Endothelial cell of umbilical vein (primary cell): ENCODE data around the gene MUC4. TPM values are rescaled to one million over a fixed set of nuclear protein-coding genes. Genes with fewer than 3 reads are reported as not detected.
"Not testable (repeated sequence)": the region's sequence is repeated elsewhere in the genome, so short reads cannot be mapped to it uniquely, and the experiment has no call there.

ENCODE experiments used
- BruUV-seq: library from RNA; stranded (reverse); fragments of 400-500 nt; replicated peaks from 2 replicates; lab custom pipeline; 2021; lab: Mats Ljungman, UMichigan
- CTCF ChIA-PET: fragments of 300-600, 350-600 bp; sonication (Branson Sonifier 250); formaldehyde crosslinking; loops from one replicate; lab custom pipeline; 2021; ENCODE audit warnings: antibody characterized with exemption, inconsistent platforms; lab: Charles Lee
- POLR2A ChIA-PET: fragments of 300-600, 350-600 bp; sonication (Branson Sonifier 250); formaldehyde crosslinking; loops from one replicate; lab custom pipeline; 2021; ENCODE audit warnings: antibody characterized with exemption, inconsistent platforms; lab: Charles Lee
- DNase-seq: peaks from one replicate; pipeline ENCODE4 v3.0.0-alpha.2; 2011; ENCODE audit warnings: low read depth, low spot score
- FAIRE-seq: peaks from 2 replicates; lab custom pipeline; 2011; peaks lifted over from hg19 to GRCh38; lab: Jason Lieb, UNC
- H2AFZ ChIP-seq: 2 replicates; pipeline ENCODE4 v1.6.0; 2012; ENCODE audit warnings: low read depth, low read length, control low read depth, inconsistent platforms
- H3K27ac ChIP-seq: 2 replicates; pipeline ENCODE4 v1.5.1; 2011; ENCODE audit warnings: low read depth, mild to moderate bottlenecking, control low read depth, low read length, moderate library complexity; ENCODE audit not compliant: insufficient read depth
- H3K27me3 ChIP-seq, 2 experiments: 2 replicates each; pipeline versions ENCODE4 v1.6.0 to v1.6.1; 2011; ENCODE audit warnings: low read length in 2 of 2, mixed read lengths in 1 of 2; ENCODE audit not compliant: control insufficient read depth in 2 of 2, insufficient read depth in 2 of 2
- H3K36me3 ChIP-seq, 2 experiments: 2 replicates in 1 of 2; 3 replicates in 1 of 2; pipeline ENCODE4 v1.5.1; 2011; ENCODE audit warnings: low read length in 2 of 2, mild to moderate bottlenecking in 1 of 2, moderate library complexity in 1 of 2; ENCODE audit not compliant: control insufficient read depth in 2 of 2, insufficient read depth in 2 of 2; ENCODE audit errors: extremely low read depth in 1 of 2
- H3K4me1 ChIP-seq: 3 replicates; pipeline ENCODE4 v1.5.1; 2011; ENCODE audit warnings: mild to moderate bottlenecking, low read length; ENCODE audit not compliant: control insufficient read depth, insufficient read depth; ENCODE audit errors: extremely low read depth
- H3K4me2 ChIP-seq: 2 replicates; pipeline ENCODE4 v1.6.1; 2011; ENCODE audit warnings: low read length, control low read depth, mixed read lengths; ENCODE audit not compliant: insufficient read depth
- H3K4me3 ChIP-seq, 3 experiments: fragments of 200-600 bp in 1 of 3; sonication (generic), shearing (Covaris generic) in 1 of 3; replicated peaks in 1 of 3; 2 replicates each; pipeline ENCODE4 v1.5.1; 2011 to 2016; ENCODE audit warnings: control low read depth in 3 of 3, low read length in 3 of 3, mild to moderate bottlenecking in 2 of 3, inconsistent platforms in 1 of 3, low read depth in 1 of 3, moderate library complexity in 1 of 3; ENCODE audit not compliant: insufficient read depth in 1 of 3
- H3K79me2 ChIP-seq: 2 replicates; pipeline ENCODE4 v1.6.0; 2012; ENCODE audit warnings: low read length, inconsistent platforms; ENCODE audit not compliant: control insufficient read depth, insufficient read depth
- H3K9ac ChIP-seq: replicated peaks from 2 replicates; pipeline ENCODE3; 2011; ENCODE audit warnings: low read length, control low read depth; ENCODE audit not compliant: insufficient read depth; ENCODE audit errors: extremely low read depth
- H3K9me1 ChIP-seq: replicated peaks from 3 replicates; pipeline ENCODE4 v1.6.0; 2011; ENCODE audit warnings: mild to moderate bottlenecking, low read length; ENCODE audit not compliant: control insufficient read depth, insufficient read depth; ENCODE audit errors: extremely low read depth
- H3K9me3 ChIP-seq: replicated peaks from 2 replicates; pipeline ENCODE4 v1.5.1; 2012; ENCODE audit warnings: low read length, inconsistent platforms; ENCODE audit not compliant: control insufficient read depth, insufficient read depth
- H4K20me1 ChIP-seq: replicated peaks from 2 replicates; pipeline ENCODE3; 2011; ENCODE audit warnings: mild to moderate bottlenecking, low read length; ENCODE audit not compliant: control insufficient read depth, insufficient read depth; ENCODE audit errors: extremely low read depth
- EZH2 ChIP-seq: IDR thresholded peaks from 2 replicates; pipeline ENCODE4 v1.6.1; 2012; ENCODE audit warnings: borderline replicate concordance, low read depth, mild to moderate bottlenecking, moderate library complexity, low read length, inconsistent platforms; ENCODE audit not compliant: severe bottlenecking
- FOS ChIP-seq: IDR thresholded peaks from 2 replicates; pipeline ENCODE4 v1.6.1; 2011; ENCODE audit warnings: mild to moderate bottlenecking, low read length, moderate library complexity, borderline replicate concordance; ENCODE audit not compliant: insufficient read depth
- GATA2 ChIP-seq: IDR thresholded peaks from 2 replicates; pipeline ENCODE4 v1.7.0; 2011; ENCODE audit warnings: low read depth, mild to moderate bottlenecking, moderate library complexity, mixed read lengths, low read length; ENCODE audit not compliant: insufficient read length, insufficient read depth
- JUN ChIP-seq: IDR thresholded peaks from 2 replicates; pipeline ENCODE4 v1.6.1; 2011; ENCODE audit warnings: borderline replicate concordance, low read depth; ENCODE audit not compliant: insufficient read length, insufficient read depth
- MYC ChIP-seq: IDR thresholded peaks from one replicate; pipeline ENCODE4 v1.6.1; 2011; ENCODE audit warnings: mild to moderate bottlenecking, low read depth, low read length
- POLR2A ChIP-seq: IDR thresholded peaks from 2 replicates; pipeline ENCODE4 v1.6.1; 2012; ENCODE audit warnings: low read depth, mild to moderate bottlenecking, control low read depth, low read length
- POLR2AphosphoS5 ChIP-seq: IDR thresholded peaks from 2 replicates; pipeline ENCODE4 v1.6.1; 2012; ENCODE audit warnings: low read depth, mild to moderate bottlenecking, control low read depth, low read length, moderate library complexity; ENCODE audit not compliant: insufficient read depth
- dilution Hi-C: fragments of 300-500 bp; cut with MboI; formaldehyde crosslinking; loops from one replicate; pipeline ENCODE4 v1.15.0; 2019; ENCODE audit warnings: low sequenced_read_pairs; ENCODE audit not compliant: extremely low pct_ligation_motif_present
- intact Hi-C: fragments of 100-400 bp; cut with micrococcal nuclease; formaldehyde crosslinking; loops from one replicate; pipeline ENCODE4 v1.10.0; 2022
- polyA plus RNA-seq, 4 experiments: library from polyadenylated mRNA; depleted of rRNA in 3 of 4; stranded (reverse) in 3 of 4; unstranded in 1 of 4; fragments of >200 nt; gene quantifications; 2 replicates each; pipeline versions ENCODE4 v1.2.1 to v1.2.3, GENCODE V29; 2011 to 2012; ENCODE audit warnings: missing spikeins in 1 of 4
- total RNA-seq: library from RNA; stranded (reverse); gene quantifications from 2 replicates; pipeline ENCODE4 v1.2.3, GENCODE V29; 2021
- TF ChIP-seq, protein P1 (sequence below): IDR thresholded peaks from 2 replicates; pipeline ENCODE4 v1.6.1; 2011; ENCODE audit not compliant: insufficient read depth, insufficient read length
- TF ChIP-seq, protein P2 (sequence below), 2 donors: IDR thresholded peaks; 1 replicate in 1 of 2; 2 replicates in 1 of 2; pipeline ENCODE4 v1.5.1; 2011; ENCODE audit warnings: low read length in 2 of 2, mild to moderate bottlenecking in 2 of 2, moderate library complexity in 2 of 2, control low read depth in 1 of 2, inconsistent platforms in 1 of 2, low read depth in 1 of 2; ENCODE audit not compliant: insufficient read depth in 1 of 2; ENCODE audit errors: extremely low read depth in 1 of 2

Gene MUC4
- total and polyA plus RNA-seq, 2 donors (not counting 3 experiments of a cell fraction or from before 2014, with no cell fraction given) = 0.04 TPM; not detected in 1

DNA sequence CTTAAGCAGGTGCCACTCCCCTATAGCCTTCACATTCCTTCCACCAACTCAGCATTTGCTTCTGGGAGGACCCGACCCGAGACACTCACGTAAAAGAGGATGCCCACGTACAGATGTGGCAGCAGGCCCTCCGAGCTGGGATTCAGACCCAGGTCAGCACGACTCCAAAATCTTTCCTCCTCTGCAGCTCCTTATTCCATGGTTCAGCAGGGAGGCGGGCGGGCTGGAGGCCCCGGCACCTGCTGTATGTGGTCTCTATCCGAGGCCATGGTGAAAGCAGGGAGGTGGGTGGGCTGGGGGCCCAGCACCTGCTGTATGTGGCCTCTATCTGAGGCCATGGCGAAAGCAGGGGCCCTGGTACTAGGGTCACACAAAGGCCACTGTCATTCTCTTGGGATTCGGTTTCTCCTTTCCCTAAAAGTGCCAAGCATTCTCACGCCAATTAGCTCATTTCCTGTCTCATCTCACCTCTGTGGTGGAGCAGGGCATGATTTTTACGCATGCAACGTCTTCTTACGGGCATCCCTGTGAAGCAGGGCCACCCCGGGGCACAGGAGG is 5.9 kb upstream of the MUC4 start:
- dilution Hi-C loops (no loop called here), intact Hi-C loops (loop anchor here (10.0 kb wide), 1 partner anchor 743 kb away; no protein-coding TSS in a partner anchor)
- ChIA-PET CTCF (no interaction called here), POLR2A (no interaction called here)
- TF ChIP-seq POLR2A (no peak), POLR2AphosphoS5 (no peak), MYC (no peak), GATA2 (no peak), FOS (no peak), JUN (no peak), EZH2 (no peak)
- TF ChIP-seq, protein P1, sequence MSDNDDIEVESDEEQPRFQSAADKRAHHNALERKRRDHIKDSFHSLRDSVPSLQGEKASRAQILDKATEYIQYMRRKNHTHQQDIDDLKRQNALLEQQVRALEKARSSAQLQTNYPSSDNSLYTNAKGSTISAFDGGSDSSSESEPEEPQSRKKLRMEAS = no peak
- TF ChIP-seq, protein P2, sequence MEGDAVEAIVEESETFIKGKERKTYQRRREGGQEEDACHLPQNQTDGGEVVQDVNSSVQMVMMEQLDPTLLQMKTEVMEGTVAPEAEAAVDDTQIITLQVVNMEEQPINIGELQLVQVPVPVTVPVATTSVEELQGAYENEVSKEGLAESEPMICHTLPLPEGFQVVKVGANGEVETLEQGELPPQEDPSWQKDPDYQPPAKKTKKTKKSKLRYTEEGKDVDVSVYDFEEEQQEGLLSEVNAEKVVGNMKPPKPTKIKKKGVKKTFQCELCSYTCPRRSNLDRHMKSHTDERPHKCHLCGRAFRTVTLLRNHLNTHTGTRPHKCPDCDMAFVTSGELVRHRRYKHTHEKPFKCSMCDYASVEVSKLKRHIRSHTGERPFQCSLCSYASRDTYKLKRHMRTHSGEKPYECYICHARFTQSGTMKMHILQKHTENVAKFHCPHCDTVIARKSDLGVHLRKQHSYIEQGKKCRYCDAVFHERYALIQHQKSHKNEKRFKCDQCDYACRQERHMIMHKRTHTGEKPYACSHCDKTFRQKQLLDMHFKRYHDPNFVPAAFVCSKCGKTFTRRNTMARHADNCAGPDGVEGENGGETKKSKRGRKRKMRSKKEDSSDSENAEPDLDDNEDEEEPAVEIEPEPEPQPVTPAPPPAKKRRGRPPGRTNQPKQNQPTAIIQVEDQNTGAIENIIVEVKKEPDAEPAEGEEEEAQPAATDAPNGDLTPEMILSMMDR (IDR thresholded peaks at IDR 0.05; ENCODE audit: extremely low read depth in 1 of 2, insufficient read depth in 1 of 2, low read depth in 1 of 2, low read length in 2 of 2) = no peak
- H3K27me3 ChIP-seq = no peaks in the 10 kb centered on the region
- no peak overlapping the region for H2AFZ ChIP-seq
- H3K9me3 ChIP-seq = no peaks in the 10 kb centered on the region
- H3K9ac ChIP-seq = no peak overlapping the region
- H3K9me1 ChIP-seq = no peaks in the 10 kb centered on the region
- DNase-seq (no peak), FAIRE-seq (no peak)
- H3K27ac ChIP-seq = no peak overlapping the region
- H3K79me2 ChIP-seq = no peaks in the 10 kb centered on the region
- H4K20me1 ChIP-seq = no peaks in the 10 kb centered on the region
- no peaks in the 10 kb centered on the region for H3K4me1 ChIP-seq
- no peak overlapping the region for H3K4me2 ChIP-seq
- no peak overlapping the region for H3K4me3 ChIP-seq
- no TSS peak for BruUV-seq
- no peaks in the 10 kb centered on the region for H3K36me3 ChIP-seq

DNA sequence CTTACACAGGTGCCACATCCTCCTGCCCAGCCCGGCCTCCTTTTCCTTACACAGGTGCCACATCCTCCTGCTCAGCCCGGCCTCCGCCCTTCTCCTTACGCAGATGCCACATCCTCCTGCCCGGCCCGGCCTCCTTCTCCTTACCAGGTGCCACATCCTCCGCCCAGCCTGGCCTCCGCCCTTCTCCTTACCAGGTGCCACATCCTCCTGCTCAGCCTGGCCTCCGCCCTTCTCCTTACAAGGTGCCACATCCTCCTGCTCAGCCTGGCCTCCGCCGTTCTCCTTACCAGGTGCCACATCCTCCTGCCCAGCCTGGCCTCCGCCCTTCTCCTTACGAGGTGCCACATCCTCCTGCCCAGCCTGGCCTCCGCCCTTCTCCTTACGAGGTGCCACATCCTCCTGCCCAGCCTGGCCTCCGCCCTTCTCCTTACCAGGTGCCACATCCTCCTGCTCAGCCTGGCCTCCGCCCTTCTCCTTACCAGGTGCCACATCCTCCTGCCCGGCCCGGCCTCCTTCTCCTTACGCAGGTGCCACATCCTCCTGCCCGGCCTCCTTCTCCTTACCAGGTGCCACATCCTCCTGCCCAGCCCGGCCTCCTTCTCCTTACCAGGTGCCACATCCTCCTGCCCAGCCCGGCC is 4.7 kb upstream of the MUC4 start:
- dilution Hi-C loops, H3K4me2 ChIP-seq, H3K36me3 ChIP-seq, H2AFZ ChIP-seq, H3K27me3 ChIP-seq, H3K4me1 ChIP-seq, DNase-seq, BruUV-seq, CTCF ChIA-PET, FAIRE-seq, H3K9me1 ChIP-seq, H3K27ac ChIP-seq, H3K9me3 ChIP-seq, H3K9ac ChIP-seq, POLR2A ChIA-PET, H3K79me2 ChIP-seq, H3K4me3 ChIP-seq, H4K20me1 ChIP-seq: not testable (repeated sequence)
- intact Hi-C loops = loop anchor here (10.0 kb wide), 1 partner anchor 742 kb away; no protein-coding TSS in a partner anchor
